Tibial nerve (tissue), 4 donors: ENCODE data around the gene THSD4.

Source experiments
- CTCF ChIP-seq, 5 experiments: fragments of 200-600 bp in 3 of 5; fragments of 450-650 bp in 2 of 5; sonication (generic) in 3 of 5; IDR thresholded peaks; one replicate each; pipeline ENCODE4 v1.5.1; 2016 to 2019; ENCODE audit warnings: antibody characterized with exemption in 5 of 5, mild to moderate bottlenecking in 3 of 5, moderate library complexity in 2 of 5
- EP300 ChIP-seq, 2 donors: sonication (generic); formaldehyde crosslinking; IDR thresholded peaks; one replicate each; pipeline ENCODE4 v1.6.1; 2017; ENCODE audit warnings: antibody characterized with exemption in 2 of 2, mild to moderate bottlenecking in 1 of 2
- POLR2A ChIP-seq, 2 donors: fragments of 450-650 bp; IDR thresholded peaks; one replicate each; pipeline ENCODE4 v1.6.1; 2017; ENCODE audit warnings: antibody characterized with exemption in 2 of 2, mild to moderate bottlenecking in 2 of 2, moderate library complexity in 2 of 2

GRCh38 chr15:71712182-71712581 lies 596.9 kb downstream of the THSD4 start:
- TF ChIP-seq CTCF (IDR thresholded peaks at IDR 0.05) (no peak), POLR2A (IDR thresholded peaks at IDR 0.05) (no peak), EP300 (IDR thresholded peaks at IDR 0.05) (no peak)
